ENCODE measurements around the gene KLC3.

Gene KLC3

DNA sequence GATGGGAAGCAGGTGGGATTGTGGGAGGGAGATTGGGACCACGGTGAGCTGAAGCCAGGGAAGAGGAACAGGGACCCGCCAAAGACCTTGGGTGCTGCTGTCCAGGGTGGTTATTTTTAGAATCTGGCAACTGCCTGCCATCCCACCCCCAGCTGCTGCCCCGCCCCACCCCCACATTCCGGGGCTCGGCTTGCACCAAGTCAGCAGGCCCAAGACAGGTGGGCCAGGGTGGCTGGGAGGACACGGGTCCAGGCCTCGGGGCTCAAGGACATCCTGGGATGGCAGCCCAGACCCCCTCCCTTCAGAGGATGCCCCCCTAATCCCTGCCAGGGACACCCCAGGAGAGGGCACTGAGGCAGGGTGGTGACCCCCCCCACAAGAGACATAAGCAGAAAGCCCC, 18.7 kb upstream of the KLC3 start:
- Histone ChIP-seq H4K20me1 (ENCODE audit: insufficient read depth, low read length, poor library complexity, severe bottlenecking) (no peaks in the 10 kb centered on the region), H3K27me3 (ENCODE audit: insufficient read depth, low read length, poor library complexity, severe bottlenecking) (no peaks in the 10 kb centered on the region), H3K9me2 (replicated peaks; ENCODE audit: low read depth, low read length) (no peaks in the 10 kb centered on the region), H3K9me3 (ENCODE audit: insufficient read depth, low read depth, low read length) (no peaks in the 10 kb centered on the region), H3K9ac (ENCODE audit: low read depth, low read length, poor library complexity, severe bottlenecking) (no peak overlapping the region), H2AFZ (ENCODE audit: low read length) (no peak overlapping the region), H3K4me3 (ENCODE audit: low read length, poor library complexity, severe bottlenecking) (no peak overlapping the region), H3K4me2 (ENCODE audit: low read depth, low read length, poor library complexity, severe bottlenecking) (no peak overlapping the region), H3F3A (ENCODE audit: low read depth) (no peaks in the 10 kb centered on the region), H3K36me3 (ENCODE audit: insufficient read depth, low read length) (no peaks in the 10 kb centered on the region), H3K79me2 (ENCODE audit: insufficient read depth, low read length) (no peaks in the 10 kb centered on the region), H3K4me1 (ENCODE audit: insufficient read depth, low read length, poor library complexity, severe bottlenecking) (no peaks in the 10 kb centered on the region)
- TF ChIP-seq, protein P1, sequence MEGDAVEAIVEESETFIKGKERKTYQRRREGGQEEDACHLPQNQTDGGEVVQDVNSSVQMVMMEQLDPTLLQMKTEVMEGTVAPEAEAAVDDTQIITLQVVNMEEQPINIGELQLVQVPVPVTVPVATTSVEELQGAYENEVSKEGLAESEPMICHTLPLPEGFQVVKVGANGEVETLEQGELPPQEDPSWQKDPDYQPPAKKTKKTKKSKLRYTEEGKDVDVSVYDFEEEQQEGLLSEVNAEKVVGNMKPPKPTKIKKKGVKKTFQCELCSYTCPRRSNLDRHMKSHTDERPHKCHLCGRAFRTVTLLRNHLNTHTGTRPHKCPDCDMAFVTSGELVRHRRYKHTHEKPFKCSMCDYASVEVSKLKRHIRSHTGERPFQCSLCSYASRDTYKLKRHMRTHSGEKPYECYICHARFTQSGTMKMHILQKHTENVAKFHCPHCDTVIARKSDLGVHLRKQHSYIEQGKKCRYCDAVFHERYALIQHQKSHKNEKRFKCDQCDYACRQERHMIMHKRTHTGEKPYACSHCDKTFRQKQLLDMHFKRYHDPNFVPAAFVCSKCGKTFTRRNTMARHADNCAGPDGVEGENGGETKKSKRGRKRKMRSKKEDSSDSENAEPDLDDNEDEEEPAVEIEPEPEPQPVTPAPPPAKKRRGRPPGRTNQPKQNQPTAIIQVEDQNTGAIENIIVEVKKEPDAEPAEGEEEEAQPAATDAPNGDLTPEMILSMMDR (conservative IDR thresholded peaks at IDR 0.05; ENCODE audit: low read length): no peak
- no peak for TF ChIP-seq EZH2phosphoT487 (IDR thresholded peaks at IDR 0.05; ENCODE audit: borderline replicate concordance)

DNA sequence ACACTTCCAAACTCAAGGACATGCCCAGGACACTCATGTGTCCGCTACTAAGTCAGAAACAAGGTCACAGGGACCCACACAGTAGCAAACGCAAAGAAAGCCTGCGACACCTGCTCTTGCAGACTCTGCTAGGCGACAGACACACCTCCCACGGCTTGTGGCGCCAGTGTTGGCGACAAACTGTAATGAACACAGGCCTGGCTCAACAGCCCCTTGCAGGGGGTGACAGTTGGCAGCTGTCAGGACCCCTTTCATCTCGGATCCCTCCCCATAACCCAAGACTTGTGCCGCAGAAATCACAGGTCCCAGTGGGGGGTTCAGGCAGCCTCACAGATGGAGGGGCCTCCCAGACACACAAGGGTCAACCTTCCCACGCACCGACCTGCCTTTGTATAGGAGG, 18.2 kb upstream of the KLC3 start:
- H3F3A ChIP-seq (ENCODE audit: low read depth): no peaks in the 10 kb centered on the region
- no peaks in the 10 kb centered on the region for H3K9me2 ChIP-seq (replicated peaks; ENCODE audit: low read depth, low read length)
- H3K4me3 ChIP-seq (ENCODE audit: low read length, poor library complexity, severe bottlenecking): no peak overlapping the region
- H3K4me2 ChIP-seq (ENCODE audit: low read depth, low read length, poor library complexity, severe bottlenecking): no peak overlapping the region
- no peak overlapping the region for H3K9ac ChIP-seq (ENCODE audit: low read depth, low read length, poor library complexity, severe bottlenecking)
- H3K27me3 ChIP-seq (ENCODE audit: insufficient read depth, low read length, poor library complexity, severe bottlenecking): no peaks in the 10 kb centered on the region
- TF ChIP-seq EZH2phosphoT487 (IDR thresholded peaks at IDR 0.05; ENCODE audit: borderline replicate concordance): no peak
- TF ChIP-seq, protein P1 (conservative IDR thresholded peaks at IDR 0.05; ENCODE audit: low read length): no peak
- no peak overlapping the region for H2AFZ ChIP-seq (ENCODE audit: low read length)
- H3K79me2 ChIP-seq (ENCODE audit: insufficient read depth, low read length): no peaks in the 10 kb centered on the region
- H3K4me1 ChIP-seq (ENCODE audit: insufficient read depth, low read length, poor library complexity, severe bottlenecking): no peaks in the 10 kb centered on the region
- no peaks in the 10 kb centered on the region for H3K9me3 ChIP-seq (ENCODE audit: insufficient read depth, low read depth, low read length)
- H3K36me3 ChIP-seq (ENCODE audit: insufficient read depth, low read length): no peaks in the 10 kb centered on the region
- no peaks in the 10 kb centered on the region for H4K20me1 ChIP-seq (ENCODE audit: insufficient read depth, low read length, poor library complexity, severe bottlenecking)

DNA sequence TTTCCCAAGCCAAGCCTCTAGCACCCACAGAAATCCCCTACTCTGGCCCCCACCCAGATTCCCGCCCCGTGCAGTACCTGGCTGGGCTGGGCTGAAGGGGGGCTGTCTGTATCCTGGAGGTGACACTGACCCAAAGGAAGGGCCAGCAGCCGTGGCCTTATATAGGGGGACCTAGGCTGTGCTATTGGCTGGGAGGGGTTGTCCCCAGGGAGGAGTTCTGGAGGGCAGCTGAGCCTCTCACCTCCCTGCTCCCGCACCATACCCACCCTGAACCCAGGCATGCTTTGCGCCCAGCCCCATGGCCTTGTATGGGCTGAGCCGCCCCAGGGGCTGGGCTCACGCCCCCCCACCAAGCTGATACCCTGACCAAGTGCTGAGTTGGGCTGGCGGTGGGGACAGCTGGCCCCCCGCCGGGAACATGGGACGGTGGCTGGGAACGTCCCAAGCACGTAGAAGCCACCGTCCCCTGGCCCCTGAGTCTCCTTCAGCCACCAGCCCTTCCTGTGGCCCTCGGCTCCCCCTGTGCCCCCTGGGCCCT, 17.7 kb upstream of the KLC3 start, which contains the start of gene CKM:
Gene CKM (minus strand): TSS at position 132 of the 538 bp plus-strand sequence. CDS start 3,162 bp downstream, outside the sequence.
- H3K9me3 ChIP-seq (ENCODE audit: insufficient read depth, low read depth, low read length): no peaks in the 10 kb centered on the region
- no peaks in the 10 kb centered on the region for H3K79me2 ChIP-seq (ENCODE audit: insufficient read depth, low read length)
- no peak within 1 kb of the TSS for H2AFZ ChIP-seq (ENCODE audit: low read length)
- H3K4me3 ChIP-seq (ENCODE audit: low read length, poor library complexity, severe bottlenecking): no peak within 1 kb of the TSS
- no peaks in the 10 kb centered on the region for H3K27me3 ChIP-seq (ENCODE audit: insufficient read depth, low read length, poor library complexity, severe bottlenecking)
- no peak within 1 kb of the TSS for H3K4me2 ChIP-seq (ENCODE audit: low read depth, low read length, poor library complexity, severe bottlenecking)
- no peak for TF ChIP-seq EZH2phosphoT487 (IDR thresholded peaks at IDR 0.05; ENCODE audit: borderline replicate concordance)
- TF ChIP-seq, protein P1 (conservative IDR thresholded peaks at IDR 0.05; ENCODE audit: low read length): no peak
- H3F3A ChIP-seq (ENCODE audit: low read depth): no peaks in the 10 kb centered on the region
- H3K9ac ChIP-seq (ENCODE audit: low read depth, low read length, poor library complexity, severe bottlenecking): no peak within 1 kb of the TSS
- no peaks in the 10 kb centered on the region for H4K20me1 ChIP-seq (ENCODE audit: insufficient read depth, low read length, poor library complexity, severe bottlenecking)
- no peaks in the 10 kb centered on the region for H3K36me3 ChIP-seq (ENCODE audit: insufficient read depth, low read length)
- no peaks in the 10 kb centered on the region for H3K9me2 ChIP-seq (replicated peaks; ENCODE audit: low read depth, low read length)
- no peaks in the 10 kb centered on the region for H3K4me1 ChIP-seq (ENCODE audit: insufficient read depth, low read length, poor library complexity, severe bottlenecking)

Data from Loucy (cell line).